NCI-H226 (cell line): ENCODE results near the gene DUSP10.

Experiments used
- DNase-seq: peaks from one replicate; pipeline ENCODE4 v3.0.0-alpha.2; 2015

The DUSP10 gene

GRCh38 chr1:221761354-221762002, 19.6 kb upstream of the DUSP10 start:
- DNase-seq = no peak

- no peak for DNase-seq
Observed at GRCh38 chr1:221760911-221761310, 19.0 kb upstream of the DUSP10 start.

- DNase-seq = peak; percentile 48
Observed at GRCh38 chr1:221759436-221759835, 17.5 kb upstream of the DUSP10 start.

DNA sequence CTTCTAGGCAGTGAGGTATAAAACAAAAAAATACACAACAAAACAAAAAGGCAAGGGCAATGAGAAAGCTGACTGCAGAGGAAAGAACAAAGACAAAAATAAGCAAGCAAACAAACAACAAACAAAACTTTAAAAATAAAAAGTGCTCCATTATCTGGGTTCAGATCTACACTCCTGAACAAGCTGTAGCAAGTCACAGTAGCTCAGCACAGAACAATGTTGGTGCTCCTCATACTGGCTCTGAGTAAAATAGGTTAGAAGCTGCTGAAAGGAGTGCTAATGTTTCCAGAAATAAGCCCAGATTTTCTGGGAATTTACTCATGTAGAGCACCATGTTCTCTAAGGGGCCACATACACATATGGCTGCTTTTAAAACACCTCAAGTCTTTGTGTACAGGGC, 16.6 kb upstream of the DUSP10 start:
- DNase-seq = no peak

- peak; percentile 6 for DNase-seq
Observed at GRCh38 chr1:221756830-221757551, 15.1 kb upstream of the DUSP10 start.

GRCh38 chr1:221753828-221754188, 11.9 kb upstream of the DUSP10 start:
- DNase-seq = no peak

- no peak for DNase-seq
Observed at GRCh38 chr1:221751226-221751887, 9.5 kb upstream of the DUSP10 start.

DNA sequence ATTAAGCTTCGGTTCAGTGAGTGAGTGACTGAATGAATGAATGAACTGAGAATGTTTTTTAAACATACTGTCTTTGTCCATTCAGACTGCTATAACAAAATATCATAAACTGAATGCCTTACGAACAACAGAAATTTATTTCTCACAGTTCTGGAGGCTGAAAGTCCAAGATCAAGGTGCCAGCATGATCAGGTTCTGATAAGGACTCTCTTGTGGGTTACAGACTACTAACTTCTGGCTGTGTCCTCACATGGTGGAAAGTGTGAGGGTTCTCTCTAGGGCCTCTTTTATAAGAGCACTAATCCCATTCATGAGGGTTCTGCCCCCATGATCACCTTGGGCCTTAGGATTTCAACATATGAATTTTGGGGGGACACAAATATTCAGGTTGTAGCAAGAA, 7.1 kb upstream of the DUSP10 start:
- DNase-seq = no peak

DNA sequence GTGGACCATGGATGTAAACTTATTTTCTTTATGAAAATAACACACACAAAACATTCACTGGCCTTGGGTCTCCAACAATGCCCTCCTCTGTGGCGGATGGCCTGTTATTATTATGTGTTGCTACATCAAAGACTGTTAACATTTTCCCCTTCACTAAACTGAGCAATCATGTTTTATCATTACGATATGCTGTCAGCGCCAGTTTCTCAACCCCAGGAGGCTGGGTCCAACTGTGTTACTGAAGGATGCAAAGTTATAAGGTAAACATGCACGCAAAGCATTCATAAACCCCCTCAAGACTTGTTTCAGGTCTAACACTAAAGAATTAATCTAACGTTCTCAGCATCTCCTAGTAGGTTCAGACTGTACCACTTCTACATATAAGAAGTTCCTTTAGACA, 6.0 kb upstream of the DUSP10 start:
- no peak for DNase-seq

- DNase-seq = no peak
Observed at GRCh38 chr1:221743416-221744208, 1.7 kb upstream of the DUSP10 start.

DNA sequence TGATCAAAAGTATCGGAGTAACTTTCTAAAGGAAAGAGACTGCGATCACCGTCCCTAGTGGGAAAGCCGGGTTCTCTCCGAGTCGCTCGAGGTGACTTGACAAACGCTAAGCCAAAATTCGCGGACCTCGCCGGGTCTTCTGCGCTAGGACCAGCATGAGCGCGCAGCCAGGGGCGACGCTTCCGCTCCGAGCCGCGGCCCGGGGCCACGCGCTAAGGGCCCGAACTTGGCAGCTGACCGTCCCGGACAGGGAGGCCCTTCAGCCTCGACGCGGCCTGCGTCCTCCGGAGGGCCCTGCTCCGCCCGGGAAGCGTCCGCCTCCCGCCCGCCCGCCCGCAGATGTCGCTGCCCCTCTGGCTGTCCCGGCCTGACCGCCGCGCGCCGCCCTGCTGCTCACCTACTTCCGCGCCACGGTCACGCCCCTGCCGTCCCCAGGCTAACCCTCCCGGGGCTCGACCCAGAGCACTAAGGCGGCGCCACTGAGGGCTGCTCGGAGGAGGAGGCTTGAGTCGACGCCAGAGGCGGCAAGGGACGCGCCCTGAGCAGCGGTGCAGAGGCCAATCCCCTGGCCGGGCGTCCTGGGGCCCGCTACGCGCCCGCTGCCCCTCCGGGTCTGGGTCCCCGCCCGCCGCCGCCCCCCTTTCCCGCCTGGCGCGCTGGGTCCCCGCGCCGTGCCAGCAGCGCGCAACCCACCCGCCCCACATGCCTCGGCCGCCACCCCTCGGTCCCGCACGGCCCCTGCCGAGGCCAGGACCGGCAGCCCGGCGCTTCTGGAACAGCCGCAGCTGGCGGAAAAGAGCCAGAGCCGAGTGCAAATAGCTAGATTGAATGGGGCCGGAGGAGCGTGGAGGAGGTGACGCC, 896 bp upstream of the DUSP10 start:
- DNase-seq = peak; percentile 29

DNA sequence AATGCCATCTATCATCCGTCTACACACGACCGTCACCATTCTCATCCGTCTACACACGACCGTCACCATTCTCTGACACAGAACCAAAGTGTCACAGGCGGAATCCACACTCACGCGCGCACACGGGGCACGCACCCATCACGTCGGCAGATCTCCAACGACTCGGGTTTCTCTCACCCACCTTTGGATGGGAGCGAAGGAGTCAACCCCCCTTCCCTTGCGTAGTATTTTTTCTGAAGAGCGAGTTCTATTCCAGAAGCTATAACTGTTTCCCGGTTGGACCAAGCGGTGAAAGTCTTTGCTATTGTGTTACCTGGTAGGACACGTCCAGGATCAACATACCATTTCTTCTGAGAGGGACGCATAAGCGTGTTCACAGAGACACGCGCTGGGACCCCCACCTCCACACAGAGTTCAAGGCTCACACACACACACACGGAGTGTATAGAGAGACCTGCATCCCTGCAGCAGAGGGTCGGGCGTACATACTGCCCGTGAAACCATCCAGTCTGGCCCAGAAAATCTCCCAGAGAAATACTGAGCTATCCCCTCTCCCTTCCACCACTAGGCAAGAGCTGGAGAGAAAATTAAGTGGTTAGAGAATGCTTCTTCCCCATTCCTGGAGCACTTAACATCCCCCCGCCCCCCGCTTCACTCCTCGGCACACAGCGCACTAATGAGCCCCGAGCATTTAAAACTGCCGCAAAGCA, 741 bp downstream of the DUSP10 start:
- no peak for DNase-seq

- DNase-seq = no peak
Observed at GRCh38 chr1:221740369-221740992, 1.4 kb downstream of the DUSP10 start.

- DNase-seq = no peak
Observed at GRCh38 chr1:221739677-221740025, 2.2 kb downstream of the DUSP10 start.

- no peak for DNase-seq
Observed at GRCh38 chr1:221739018-221739676, 2.7 kb downstream of the DUSP10 start.

GRCh38 chr1:221736714-221737113, 5.2 kb downstream of the DUSP10 start:
- DNase-seq = no peak

GRCh38 chr1:221735999-221736398, 5.9 kb downstream of the DUSP10 start:
- no peak for DNase-seq

DNA sequence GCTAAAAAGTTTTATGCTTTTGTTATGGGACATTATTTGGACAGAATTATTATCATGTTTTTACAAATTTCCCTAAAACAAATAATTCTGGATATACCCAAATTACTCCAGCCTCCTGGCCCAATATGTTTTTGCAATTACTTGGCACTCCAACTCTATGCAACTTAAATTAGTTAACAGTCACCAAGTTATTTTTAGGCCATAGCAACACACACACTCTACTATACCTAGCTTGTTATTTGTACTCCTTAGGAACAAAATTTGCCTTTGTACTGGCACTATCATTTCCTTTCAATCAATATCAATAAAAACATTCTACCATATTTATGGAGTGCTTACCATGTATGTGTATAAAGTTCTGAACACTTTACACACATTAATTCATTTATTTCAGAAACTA, 7.7 kb downstream of the DUSP10 start:
- no peak for DNase-seq

GRCh38 chr1:221732052-221732451, 9.8 kb downstream of the DUSP10 start:
- DNase-seq = no peak

- DNase-seq = no peak
Observed at GRCh38 chr1:221729771-221730330, 12.0 kb downstream of the DUSP10 start.
